GM21423 (cell line): Measurements from ENCODE around the gene CCDC93.

Experiments
- ATAC-seq: cut with Tn5 transposase; IDR thresholded peaks from one replicate; pipeline ENCODE4 v1.9.1; 2021; ENCODE audit warnings: mild to moderate bottlenecking, moderate library complexity; ENCODE audit not compliant: unreplicated experiment

Gene CCDC93

DNA sequence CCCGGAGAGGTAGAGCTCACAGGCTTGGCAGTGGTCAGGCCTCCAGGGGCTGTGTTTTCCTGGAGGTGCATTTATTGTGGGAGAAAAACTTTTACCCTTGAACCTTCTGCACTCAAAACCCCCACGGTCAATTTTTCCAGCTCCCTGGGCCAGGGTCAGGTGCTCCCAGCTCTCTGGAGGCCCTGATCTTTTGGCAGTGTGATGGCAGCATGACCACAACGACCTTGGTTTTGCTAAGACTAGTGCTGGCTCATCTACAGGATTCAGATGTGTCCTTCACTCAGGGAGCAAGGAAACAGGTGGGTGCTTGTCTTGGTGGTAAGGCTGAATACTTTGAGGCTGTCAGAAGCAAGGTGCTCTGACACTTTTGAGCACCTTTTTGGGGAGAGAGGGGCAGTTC, 92.3 kb downstream of the CCDC93 start:
- no peak for ATAC-seq

DNA sequence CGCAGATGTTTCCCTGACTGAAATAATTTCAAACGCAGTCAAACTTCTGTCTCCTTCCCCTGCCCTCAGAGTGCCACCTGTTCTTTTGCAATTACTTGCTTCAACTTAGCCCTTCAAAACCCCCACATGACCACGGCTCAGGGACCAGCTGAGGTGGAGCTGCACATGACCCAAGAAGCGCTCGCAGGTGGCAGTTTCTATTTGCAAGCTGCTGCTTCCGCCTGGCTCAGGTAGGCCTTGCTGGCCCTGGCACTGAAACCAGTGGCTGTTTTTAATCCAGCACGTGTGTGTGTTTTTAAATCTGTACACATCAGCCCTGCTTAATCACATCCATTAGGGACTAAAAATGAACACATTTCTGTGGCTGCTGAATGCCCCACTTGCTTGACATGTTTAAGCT, 95.3 kb downstream of the CCDC93 start:
- no peak for ATAC-seq

DNA sequence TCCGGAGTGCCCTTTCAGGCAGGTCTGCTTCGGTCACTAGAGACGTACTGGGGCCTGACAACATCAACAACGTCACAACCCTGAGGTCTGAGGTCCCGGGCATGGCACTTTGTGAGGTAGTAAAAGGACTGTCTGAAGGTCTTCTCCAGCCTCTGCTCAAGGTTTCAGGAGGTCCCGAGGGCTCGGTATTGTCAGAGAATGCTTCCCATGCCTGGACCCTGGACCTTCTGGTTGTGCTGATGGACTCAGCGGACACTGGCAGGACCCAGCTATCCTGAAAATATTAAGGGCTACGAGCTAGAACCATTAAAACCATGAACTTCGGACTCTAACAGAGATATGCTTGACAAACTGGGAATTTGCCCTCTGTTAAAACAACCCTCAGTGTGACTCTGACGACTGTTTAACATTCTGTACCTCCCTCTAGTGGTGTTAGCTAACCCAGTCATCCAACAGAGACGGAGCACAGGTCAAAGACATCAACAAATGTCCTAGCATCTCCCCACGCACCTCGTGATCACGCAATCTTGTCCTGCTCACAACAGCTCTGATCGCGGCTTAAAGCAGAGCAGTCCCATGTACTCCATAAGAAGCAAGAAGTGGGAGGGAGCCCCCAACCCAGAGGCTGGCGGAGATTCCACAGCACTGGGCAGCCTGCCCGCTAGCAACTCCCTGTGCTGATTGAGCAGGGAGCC, 96.5 kb downstream of the CCDC93 start:
- no peak for ATAC-seq

DNA sequence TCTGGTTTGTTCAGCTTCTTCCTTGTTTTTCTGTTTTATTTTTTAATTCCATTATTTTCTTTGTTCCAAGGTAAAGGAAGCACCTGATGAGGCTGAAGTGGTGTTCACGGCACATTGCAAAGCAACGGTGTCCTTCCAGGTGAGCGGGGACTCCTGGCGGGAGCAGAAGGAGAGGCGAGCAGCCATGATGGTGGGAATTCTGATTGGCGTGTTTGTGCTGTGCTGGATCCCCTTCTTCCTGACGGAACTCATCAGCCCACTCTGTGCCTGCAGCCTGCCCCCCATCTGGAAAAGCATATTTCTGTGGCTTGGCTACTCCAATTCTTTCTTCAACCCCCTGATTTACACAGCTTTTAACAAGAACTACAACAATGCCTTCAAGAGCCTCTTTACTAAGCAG, 110.9 kb downstream of the CCDC93 start:
- no peak for ATAC-seq

DNA sequence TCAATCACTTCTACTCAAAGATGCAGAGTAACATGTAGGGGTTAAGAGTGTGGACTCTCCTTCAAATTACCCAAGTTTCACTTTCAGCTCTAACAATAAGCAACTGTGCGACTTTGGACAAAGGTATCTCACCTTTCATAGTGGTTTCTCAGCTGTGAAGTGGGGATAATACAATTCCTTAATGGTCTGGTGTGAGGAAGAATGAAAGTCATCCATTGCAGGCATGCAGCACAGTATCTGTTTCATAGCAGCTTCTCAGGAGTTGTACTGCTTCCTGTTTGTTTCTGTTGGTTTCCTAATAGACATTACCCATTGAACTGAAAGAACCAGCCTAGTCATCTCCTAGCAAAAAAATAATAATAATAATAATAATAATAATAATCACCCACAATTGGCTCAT, 125.0 kb downstream of the CCDC93 start:
- ATAC-seq, result no peak

DNA sequence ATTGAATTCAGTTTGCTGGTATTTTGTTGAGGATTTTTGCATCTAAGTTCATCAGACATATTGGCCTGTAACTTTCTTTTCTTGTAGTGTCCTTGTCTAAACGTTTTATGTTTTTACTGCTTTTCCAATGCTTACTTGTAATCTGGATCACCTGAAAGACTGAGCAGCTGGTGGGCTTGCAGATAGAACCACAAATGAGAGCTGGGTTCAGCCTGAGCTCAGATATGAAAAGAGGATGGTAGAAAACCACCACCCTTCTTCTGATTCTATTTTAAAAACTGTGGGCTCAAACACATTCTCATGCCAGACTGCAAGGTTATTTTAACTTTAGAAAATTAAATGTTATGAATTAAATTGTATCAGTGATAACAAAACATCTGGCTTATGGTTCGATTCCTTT, 128.6 kb downstream of the CCDC93 start:
- no peak for ATAC-seq

DNA sequence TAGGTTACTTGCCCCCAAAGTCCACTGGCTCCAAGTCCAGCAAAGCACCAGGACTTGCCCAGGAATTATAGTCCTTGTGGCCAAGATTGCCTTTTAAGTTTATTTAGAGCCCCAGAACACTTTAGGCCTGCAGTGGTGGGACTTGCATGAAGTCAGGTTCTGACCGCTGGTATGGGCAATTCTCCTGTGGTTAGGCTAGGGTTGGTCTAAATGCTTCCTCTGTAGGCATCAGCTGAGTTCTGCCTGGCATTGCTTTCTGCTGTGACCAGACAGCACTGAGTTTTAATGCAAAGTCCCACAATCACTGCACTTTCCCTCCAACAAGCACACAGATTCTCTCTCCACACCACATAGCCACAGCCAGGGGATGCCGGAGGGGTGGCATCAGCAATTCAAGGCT, 134.9 kb downstream of the CCDC93 start:
- ATAC-seq, result no peak

DNA sequence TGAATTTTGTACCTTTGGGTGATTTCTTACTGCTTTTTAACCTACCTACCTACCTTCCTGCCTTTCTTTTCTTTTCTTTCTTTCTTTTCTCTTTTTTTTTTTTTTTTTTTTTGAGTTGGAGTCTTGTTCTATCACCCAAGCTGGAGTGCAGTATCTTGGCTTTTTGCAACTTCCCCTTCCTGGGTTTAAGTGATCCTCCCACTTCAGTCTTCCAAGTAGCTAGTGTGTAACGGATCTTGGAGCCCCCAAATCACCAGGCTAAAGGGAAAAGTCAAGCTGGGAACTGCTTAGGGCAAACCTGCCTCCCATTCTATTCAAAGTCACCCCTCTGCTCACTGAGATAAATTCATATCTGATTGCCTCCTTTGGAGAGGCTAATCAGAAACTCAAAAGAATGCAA, 138.1 kb downstream of the CCDC93 start:
- ATAC-seq, result no peak
